ENCODE data around the gene VPS51.

Gene VPS51

DNA sequence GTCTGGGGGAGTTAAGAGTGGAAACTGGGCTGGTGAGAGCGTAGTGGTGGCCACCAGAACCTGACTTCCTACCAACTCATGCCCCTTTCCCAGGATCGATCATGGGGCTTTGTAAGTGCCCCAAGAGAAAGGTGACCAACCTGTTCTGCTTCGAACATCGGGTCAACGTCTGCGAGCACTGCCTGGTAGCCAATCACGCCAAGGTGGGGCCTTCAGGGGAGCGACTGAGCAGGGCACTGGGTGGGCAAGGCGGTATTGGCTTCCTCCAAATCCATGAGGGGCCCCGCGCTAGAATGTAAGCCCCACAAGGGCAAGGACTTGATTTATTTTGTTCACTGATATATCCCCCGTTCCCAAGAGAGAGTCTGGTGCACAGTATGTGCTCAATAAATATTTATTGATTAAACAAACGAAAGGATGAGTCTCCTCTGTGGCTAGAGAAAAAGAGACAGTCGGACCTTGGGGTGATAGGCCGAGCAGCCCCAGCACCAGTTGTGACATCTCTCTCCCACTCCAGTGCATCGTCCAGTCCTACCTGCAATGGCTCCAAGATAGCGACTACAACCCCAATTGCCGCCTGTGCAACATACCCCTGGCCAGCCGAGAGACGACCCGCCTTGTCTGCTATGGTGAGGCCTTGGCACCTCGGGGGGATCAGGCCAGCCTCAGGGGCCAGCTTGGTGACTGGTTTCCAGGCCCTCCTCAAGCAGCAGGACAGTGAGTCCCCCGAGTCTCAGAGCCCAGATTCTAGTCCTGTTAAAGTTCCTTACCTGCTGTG lies 11.2 kb upstream of the VPS51 start:
- Histone ChIP-seq H3K4me1 (ENCODE audit: insufficient read depth, low read length) (0 out of 2 replicates have a peak, but pooled peaks cover 5% of the 10 kb centered on the region), H3K36me3 (ENCODE audit: insufficient read depth, low read length) (no peaks in the 10 kb centered on the region), H3K9me3 (ENCODE audit: control insufficient read depth, insufficient read depth, low read length) (no peaks in the 10 kb centered on the region), H3K9ac (ENCODE audit: low read depth, low read length) (peak overlapping the region; percentile 70)

DNA sequence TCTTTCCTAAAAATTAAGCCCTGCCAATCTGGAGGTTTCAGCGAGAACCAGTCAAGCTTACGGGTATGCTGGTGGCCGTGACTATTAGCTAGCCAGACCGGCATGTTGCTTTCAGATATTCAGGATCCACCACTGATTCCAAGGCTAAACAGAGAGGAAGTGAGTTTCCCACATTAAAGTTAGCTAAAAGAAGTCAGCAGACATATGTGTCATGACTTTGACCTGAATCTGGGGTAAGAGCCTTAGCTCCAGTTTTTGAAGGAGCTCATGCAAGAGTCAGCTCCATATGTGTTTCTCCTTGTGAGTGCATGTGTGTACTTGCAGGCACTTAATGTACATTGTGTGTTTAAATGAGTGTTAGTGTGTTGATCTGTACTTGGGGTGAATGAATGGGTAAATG lies 10.6 kb upstream of the VPS51 start:
- H3K36me3 ChIP-seq (ENCODE audit: insufficient read depth, low read length), result no peaks in the 10 kb centered on the region
- H3K9ac ChIP-seq (ENCODE audit: low read depth, low read length), result no peak overlapping the region
- H3K9me3 ChIP-seq (ENCODE audit: control insufficient read depth, insufficient read depth, low read length), result no peaks in the 10 kb centered on the region

DNA sequence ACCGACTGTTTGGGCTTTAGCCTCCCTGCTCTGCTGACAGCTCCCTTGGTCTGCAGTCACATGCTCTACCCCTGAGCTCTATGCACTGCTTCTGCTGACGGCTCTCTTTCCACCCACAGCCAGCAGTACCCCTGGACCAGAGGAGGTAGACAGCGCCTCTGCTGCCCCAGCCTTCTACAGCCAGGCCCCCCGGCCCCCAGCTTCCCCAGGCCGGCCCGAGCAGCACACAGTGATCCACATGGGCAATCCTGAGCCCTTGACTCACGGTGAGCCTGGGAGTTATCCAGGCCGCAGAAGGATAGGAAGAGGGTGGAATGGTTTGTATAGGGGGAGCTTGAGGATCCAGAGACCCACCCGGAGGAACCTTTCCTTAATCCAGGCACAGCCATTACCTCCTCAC lies 9.2 kb upstream of the VPS51 start:
- Histone ChIP-seq H3K9me3 (ENCODE audit: control insufficient read depth, insufficient read depth, low read length) (no peaks in the 10 kb centered on the region), H3K9ac (ENCODE audit: low read depth, low read length) (no peak overlapping the region), H3K4me1 (ENCODE audit: insufficient read depth, low read length) (0 out of 2 replicates have a peak, but pooled peaks cover 5% of the 10 kb centered on the region), H3K36me3 (ENCODE audit: insufficient read depth, low read length) (no peaks in the 10 kb centered on the region)

More for the DNA sequence above, 10.6 kb upstream of the VPS51 start:
- 0 out of 2 replicates have a peak, but pooled peaks cover 5% of the 10 kb centered on the region for H3K4me1 ChIP-seq (ENCODE audit: insufficient read depth, low read length)

DNA sequence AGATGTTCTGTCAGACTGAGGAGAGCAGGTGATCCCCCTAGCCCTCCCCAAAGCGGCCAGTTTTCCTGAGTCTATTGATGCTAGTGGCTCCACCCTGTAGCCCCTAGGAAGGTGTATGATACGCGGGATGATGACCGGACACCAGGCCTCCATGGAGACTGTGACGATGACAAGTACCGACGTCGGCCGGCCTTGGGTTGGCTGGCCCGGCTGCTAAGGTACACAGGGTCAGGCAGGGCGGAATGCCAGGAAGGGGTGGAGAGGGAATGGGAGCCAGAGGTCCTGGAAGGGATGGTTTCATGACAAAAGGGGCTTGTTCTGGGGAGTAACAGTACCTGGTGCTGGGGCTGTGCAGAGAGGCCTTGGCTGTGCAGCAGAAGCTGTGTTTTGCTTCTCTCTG lies 8.8 kb upstream of the VPS51 start:
- H3K9me3 ChIP-seq (ENCODE audit: control insufficient read depth, insufficient read depth, low read length), result no peaks in the 10 kb centered on the region
- no peaks in the 10 kb centered on the region for H3K36me3 ChIP-seq (ENCODE audit: insufficient read depth, low read length)
- no peak overlapping the region for H3K9ac ChIP-seq (ENCODE audit: low read depth, low read length)
- H3K4me1 ChIP-seq (ENCODE audit: insufficient read depth, low read length), result 0 out of 2 replicates have a peak, but pooled peaks cover 5% of the 10 kb centered on the region

DNA sequence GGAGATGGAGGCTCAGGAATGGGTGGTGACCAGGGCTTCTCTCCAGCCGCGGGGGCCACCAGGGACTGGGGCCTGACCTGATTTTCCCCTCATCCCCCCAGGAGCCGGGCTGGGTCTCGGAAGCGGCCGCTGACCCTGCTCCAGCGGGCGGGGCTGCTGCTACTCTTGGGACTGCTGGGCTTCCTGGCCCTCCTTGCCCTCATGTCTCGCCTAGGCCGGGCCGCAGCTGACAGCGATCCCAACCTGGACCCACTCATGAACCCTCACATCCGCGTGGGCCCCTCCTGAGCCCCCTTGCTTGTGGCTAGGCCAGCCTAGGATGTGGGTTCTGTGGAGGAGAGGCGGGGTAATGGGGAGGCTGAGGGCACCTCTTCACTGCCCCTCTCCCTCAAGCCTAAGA lies 8.2 kb upstream of the VPS51 start:
- Histone ChIP-seq H3K9ac (ENCODE audit: low read depth, low read length) (no peak overlapping the region), H3K4me1 (ENCODE audit: insufficient read depth, low read length) (0 out of 2 replicates have a peak, but pooled peaks cover 3% of the 10 kb centered on the region), H3K9me3 (ENCODE audit: control insufficient read depth, insufficient read depth, low read length) (no peaks in the 10 kb centered on the region), H3K36me3 (ENCODE audit: insufficient read depth, low read length) (no peaks in the 10 kb centered on the region)

DNA sequence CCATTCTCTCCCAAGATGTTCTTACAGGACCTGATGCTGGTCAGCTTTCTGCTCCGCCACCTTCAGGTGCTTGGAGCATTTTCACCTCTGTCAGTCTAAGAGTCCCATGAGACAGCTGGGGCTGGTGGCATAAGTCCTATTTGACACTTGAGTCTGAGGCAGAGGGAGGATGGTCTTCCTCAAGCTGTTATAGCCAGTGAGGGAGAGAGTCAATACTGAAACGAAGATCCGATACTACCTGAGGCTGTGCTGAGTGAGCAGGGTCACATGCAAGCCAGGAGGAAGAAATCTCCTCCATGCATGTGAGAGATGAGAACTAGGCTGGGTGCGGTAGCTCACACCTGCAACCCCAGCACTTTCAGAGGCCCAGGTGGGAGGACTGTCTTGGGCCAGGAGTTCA lies 6.4 kb upstream of the VPS51 start:
- Histone ChIP-seq H3K9me3 (ENCODE audit: control insufficient read depth, insufficient read depth, low read length) (no peaks in the 10 kb centered on the region), H3K9ac (ENCODE audit: low read depth, low read length) (no peak overlapping the region), H3K36me3 (ENCODE audit: insufficient read depth, low read length) (no peaks in the 10 kb centered on the region), H3K4me1 (ENCODE audit: insufficient read depth, low read length) (no peaks in the 10 kb centered on the region)

DNA sequence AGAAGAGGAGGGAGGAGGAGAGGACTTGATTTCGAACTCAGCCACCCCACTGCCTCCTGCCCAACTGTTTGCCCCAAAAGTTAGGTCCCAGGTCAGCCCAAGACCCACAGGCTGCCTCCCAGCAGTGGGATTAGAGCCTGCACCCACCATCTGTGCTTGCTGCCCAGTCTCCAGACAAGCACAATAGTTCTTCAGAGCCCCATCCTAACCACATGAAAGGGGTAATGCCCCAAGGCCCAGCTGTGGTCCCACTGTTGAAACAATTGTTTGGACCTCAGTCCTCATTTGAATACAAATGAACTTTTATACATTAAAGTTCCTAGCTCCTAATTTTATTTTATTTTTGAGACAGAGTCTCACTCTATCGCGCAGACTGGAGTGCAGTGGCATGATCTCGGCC lies 5.4 kb upstream of the VPS51 start:
- Histone ChIP-seq H3K9ac (ENCODE audit: low read depth, low read length) (no peak overlapping the region), H3K4me1 (ENCODE audit: insufficient read depth, low read length) (no peaks in the 10 kb centered on the region), H3K36me3 (ENCODE audit: insufficient read depth, low read length) (no peaks in the 10 kb centered on the region), H3K9me3 (ENCODE audit: control insufficient read depth, insufficient read depth, low read length) (no peaks in the 10 kb centered on the region)

DNA sequence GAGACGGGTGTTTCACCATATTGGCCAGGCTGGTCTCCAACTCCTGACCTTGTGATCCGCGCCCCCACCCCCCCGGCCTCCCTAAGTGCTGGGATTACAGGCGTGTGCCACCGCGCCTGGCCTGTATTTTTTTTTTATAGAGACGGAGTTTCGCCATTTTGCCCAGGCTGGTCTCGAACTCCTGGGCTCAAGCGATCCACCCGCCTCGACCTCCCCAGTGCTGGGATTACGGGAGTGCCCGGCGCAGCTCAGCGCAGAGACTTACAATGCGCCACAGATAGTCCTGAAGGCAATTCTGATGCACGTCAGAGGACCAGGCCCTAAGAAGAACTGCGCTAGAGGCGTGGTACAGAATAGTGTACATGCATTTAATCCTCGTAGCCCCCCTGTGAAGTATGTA lies 587 bp upstream of the VPS51 start:
- peak overlapping the region; percentile 24; the same call in 1 of the 2 replicates for H3K9ac ChIP-seq (ENCODE audit: low read depth, low read length)
- H3K4me1 ChIP-seq (ENCODE audit: insufficient read depth, low read length), result 0 out of 2 replicates have a peak, but pooled peaks cover 4% of the 10 kb centered on the region
- H3K36me3 ChIP-seq (ENCODE audit: insufficient read depth, low read length), result no peaks in the 10 kb centered on the region
- no peaks in the 10 kb centered on the region for H3K9me3 ChIP-seq (ENCODE audit: control insufficient read depth, insufficient read depth, low read length)

DNA sequence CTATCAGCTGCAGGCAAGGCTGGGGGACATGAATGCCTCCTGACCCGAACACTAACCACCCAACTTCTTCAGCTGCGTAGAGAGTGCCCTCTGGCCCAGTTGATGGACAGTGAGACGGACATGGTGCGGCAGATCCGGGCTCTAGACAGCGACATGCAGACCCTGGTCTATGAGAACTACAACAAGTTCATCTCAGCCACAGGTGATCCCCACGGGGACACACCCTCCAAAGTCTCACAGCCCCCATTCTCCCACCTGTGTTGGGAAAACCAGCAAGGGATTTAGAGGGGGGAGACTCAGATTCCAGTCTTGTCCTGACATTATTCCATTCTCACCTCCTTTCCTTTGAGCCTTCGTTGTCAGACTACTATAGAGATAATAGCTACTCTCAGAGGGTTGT lies 912 bp downstream of the VPS51 start:
- Histone ChIP-seq H3K36me3 (ENCODE audit: insufficient read depth, low read length) (no peaks in the 10 kb centered on the region), H3K9me3 (ENCODE audit: control insufficient read depth, insufficient read depth, low read length) (no peaks in the 10 kb centered on the region), H3K9ac (ENCODE audit: low read depth, low read length) (peak overlapping the region; percentile 27; the same call in 1 of the 2 replicates), H3K4me1 (ENCODE audit: insufficient read depth, low read length) (0 out of 2 replicates have a peak, but pooled peaks cover 4% of the 10 kb centered on the region)

DNA sequence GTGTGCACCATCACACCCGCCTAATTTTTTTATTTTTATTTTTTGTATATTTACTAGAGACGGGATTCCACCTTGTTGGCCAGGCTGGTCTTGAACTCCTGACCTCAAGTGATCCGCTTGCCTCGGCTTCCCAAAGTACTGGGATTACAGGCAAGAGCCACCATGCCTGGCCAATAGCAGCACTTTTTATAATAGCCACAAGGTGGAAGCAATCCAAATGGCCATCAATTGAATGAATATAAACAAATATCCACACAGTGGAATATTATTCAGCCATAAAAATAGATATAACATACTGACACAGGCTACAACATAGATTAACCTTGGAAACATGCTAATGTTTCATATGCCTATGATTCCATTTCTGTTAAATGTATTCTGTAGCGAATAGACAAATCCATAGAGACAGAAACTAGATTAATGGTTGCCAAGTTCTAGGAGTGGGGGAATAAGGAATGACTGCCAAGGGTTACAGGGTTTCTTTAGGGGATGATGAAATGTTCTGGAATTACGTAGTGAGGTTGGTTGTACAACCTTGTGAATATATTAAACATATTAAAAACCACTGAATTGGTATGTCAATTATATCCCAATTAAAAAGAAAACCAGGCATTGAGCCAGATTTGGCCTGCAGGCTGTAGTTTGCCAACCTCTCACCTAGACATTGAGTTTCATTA lies 4.8 kb downstream of the VPS51 start:
- H3K9ac ChIP-seq (ENCODE audit: low read depth, low read length), result no peak overlapping the region
- 0 out of 2 replicates have a peak, but pooled peaks cover 4% of the 10 kb centered on the region for H3K4me1 ChIP-seq (ENCODE audit: insufficient read depth, low read length)
- no peaks in the 10 kb centered on the region for H3K36me3 ChIP-seq (ENCODE audit: insufficient read depth, low read length)
- no peaks in the 10 kb centered on the region for H3K9me3 ChIP-seq (ENCODE audit: control insufficient read depth, insufficient read depth, low read length)

DNA sequence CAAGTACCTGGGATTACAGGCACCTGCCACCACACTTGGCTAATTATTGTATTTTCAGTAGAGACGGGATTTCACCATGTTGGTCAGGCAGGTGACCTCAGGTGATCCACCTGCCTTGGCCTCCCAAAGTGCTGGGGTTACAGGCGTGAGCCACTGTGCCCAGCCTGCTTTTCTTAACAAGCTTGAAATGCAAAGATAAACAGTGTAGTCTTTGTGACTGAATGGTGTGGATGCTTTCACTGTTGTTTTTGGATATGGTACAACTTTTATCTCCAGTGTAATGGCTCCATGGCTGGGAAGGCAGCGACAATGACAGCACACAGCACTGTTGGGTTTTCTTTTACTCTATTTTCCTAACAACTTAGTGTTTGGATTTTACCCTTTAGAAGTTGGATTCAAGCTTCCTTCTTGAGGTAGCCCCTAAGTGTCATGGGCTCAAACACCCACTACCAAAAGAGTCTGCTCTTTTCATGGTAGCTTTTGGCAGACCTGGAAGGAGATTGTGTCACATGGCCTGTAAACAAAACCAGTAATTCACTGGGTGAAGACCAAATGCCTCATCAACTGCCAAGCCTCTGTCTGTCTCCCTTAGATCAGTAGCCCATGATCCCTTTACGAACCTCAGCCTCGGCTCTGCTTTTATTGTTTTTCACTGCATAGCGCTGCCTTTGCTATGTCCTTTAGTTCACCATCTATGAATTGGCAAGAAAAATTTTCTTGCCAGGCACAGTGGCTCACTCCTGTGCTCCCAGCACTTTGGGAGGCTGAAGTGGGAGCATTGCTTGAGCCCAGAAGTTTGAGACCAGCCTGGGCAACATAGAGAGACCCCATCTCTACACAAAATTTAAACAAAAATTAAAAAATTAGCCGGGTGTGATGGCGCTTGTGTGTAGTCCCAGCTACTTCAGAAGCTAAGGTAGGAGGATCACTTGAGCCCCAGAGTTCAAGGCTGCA lies 6.4 kb downstream of the VPS51 start:
- Histone ChIP-seq H3K36me3 (ENCODE audit: insufficient read depth, low read length) (no peaks in the 10 kb centered on the region), H3K4me1 (ENCODE audit: insufficient read depth, low read length) (no peaks in the 10 kb centered on the region), H3K9me3 (ENCODE audit: control insufficient read depth, insufficient read depth, low read length) (no peaks in the 10 kb centered on the region), H3K9ac (ENCODE audit: low read depth, low read length) (no peak overlapping the region)

DNA sequence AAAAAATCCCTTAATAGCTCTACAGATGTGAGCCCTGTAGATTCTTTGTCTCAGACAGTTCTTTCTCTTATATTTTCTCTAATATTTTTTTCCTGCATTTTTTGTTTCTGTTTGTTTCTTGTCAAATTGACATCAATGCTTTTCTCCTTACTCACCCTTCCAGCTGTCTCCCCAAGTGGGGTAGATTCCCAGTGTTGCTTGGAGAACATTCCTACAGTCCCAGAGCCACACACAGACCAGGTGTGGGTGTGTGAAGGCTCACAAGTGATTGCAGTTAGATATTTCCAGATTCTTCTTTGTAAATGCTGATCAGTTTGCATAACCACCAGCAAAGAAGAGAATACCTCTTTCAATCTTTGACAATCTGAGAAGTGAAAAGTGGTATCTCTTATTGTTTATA lies 7.5 kb downstream of the VPS51 start:
- Histone ChIP-seq H3K9ac (ENCODE audit: low read depth, low read length) (no peak overlapping the region), H3K9me3 (ENCODE audit: control insufficient read depth, insufficient read depth, low read length) (no peaks in the 10 kb centered on the region), H3K4me1 (ENCODE audit: insufficient read depth, low read length) (no peaks in the 10 kb centered on the region), H3K36me3 (ENCODE audit: insufficient read depth, low read length) (no peaks in the 10 kb centered on the region)

DNA sequence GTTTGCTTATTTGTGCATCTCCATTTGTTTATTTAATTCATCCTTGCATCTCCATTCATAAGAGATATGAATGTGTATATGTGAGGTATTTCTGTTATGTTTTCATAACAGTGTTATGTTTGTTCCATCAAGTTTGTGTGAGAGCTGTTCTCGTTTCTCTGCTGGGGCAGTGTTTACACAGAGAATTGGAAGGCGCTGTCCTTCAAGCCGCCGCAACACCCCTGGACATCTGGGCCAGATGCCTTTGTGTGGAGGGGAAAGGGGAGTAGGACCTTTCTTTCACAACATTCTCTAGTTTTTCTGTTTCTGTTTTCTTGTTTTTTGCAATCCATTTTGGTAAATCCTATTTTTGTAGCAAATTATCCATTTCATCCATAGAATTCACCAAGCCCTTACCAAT lies 8.6 kb downstream of the VPS51 start:
- Histone ChIP-seq H3K4me1 (ENCODE audit: insufficient read depth, low read length) (no peaks in the 10 kb centered on the region), H3K9ac (ENCODE audit: low read depth, low read length) (no peak overlapping the region), H3K9me3 (ENCODE audit: control insufficient read depth, insufficient read depth, low read length) (no peaks in the 10 kb centered on the region), H3K36me3 (ENCODE audit: insufficient read depth, low read length) (no peaks in the 10 kb centered on the region)

DNA sequence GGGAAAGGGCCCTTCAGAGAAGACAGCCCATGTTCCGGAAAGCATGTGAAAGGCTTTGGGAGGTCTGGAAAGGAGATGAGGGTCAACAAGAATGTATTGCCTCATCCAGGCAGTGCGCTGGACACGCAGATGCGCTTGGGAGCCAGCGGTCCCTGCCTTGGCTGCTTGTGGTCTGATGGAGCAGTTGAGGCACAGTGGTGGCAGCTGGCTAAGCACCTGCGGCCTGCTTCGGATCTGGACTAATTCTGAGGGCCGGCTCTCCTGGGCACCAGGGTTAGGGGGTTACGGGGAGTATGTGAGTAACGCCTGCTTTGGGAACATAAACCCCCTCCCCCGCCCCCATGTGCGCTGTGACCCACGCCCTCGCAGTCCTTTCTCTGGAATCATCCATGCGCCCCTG lies 11.1 kb downstream of the VPS51 start:
- no peaks in the 10 kb centered on the region for H3K36me3 ChIP-seq (ENCODE audit: insufficient read depth, low read length)
- H3K4me1 ChIP-seq (ENCODE audit: insufficient read depth, low read length), result no peaks in the 10 kb centered on the region
- no peak overlapping the region for H3K9ac ChIP-seq (ENCODE audit: low read depth, low read length)
- H3K9me3 ChIP-seq (ENCODE audit: control insufficient read depth, insufficient read depth, low read length), result no peaks in the 10 kb centered on the region

Data from ES-I3 (cell line).